ENCODE data around the gene CSMD2.

Gene CSMD2

GRCh38 chr1:33993301-33993700 lies 171.7 kb downstream of the CSMD2 start:
- no peak for DNase-seq

GRCh38 chr1:33990281-33990680 lies 174.7 kb downstream of the CSMD2 start:
- no peak for DNase-seq

DNA sequence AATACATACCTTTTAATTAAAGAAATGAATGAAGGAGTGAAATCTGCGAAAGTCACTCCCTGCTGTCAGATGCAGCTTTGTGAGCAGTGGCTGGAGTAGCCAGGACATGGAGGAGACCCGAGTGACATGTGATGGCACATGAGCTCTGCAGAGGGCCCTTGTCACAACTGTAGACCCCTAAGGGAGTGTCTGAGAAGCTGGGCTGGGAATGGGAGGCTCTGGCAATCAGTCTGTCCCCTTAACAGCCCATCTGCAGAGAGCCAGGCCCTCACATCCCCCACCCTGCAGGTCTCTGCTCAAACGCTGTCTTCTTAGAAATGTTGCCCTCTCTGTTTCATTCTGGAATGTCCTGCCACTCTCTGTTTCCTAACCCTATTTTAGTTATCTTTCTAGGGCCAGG lies 176.9 kb downstream of the CSMD2 start:
- no peak for DNase-seq

GRCh38 chr1:33986390-33987095 lies 178.5 kb downstream of the CSMD2 start:
- DNase-seq: no peak

DNA sequence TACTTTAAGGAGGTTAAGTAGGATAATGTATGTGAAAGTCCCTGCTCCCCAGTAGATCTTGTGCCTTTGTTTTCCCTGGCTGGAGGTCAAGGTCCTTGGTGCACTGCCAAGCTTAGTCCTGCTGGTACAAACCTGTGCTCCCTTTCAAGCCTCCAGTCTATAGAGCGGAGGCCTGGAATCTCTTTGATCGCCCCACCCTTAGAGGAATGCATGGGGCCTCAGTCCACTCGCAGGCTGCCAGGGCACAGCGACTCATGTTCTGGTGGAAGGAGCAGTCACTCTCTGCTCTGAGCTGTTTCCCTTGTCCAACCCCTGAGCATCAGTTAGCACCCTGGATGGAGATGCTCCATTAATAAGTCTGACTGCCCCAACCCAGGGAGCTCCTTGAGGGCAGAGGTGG lies 179.4 kb downstream of the CSMD2 start:
- no peak for DNase-seq

GRCh38 chr1:33984906-33985565 lies 180.0 kb downstream of the CSMD2 start:
- DNase-seq: no peak

- no peak for DNase-seq
Observed at GRCh38 chr1:33982419-33982818, 182.6 kb downstream of the CSMD2 start.

- DNase-seq: no peak
Observed at GRCh38 chr1:33979341-33979740, 185.7 kb downstream of the CSMD2 start.

DNA sequence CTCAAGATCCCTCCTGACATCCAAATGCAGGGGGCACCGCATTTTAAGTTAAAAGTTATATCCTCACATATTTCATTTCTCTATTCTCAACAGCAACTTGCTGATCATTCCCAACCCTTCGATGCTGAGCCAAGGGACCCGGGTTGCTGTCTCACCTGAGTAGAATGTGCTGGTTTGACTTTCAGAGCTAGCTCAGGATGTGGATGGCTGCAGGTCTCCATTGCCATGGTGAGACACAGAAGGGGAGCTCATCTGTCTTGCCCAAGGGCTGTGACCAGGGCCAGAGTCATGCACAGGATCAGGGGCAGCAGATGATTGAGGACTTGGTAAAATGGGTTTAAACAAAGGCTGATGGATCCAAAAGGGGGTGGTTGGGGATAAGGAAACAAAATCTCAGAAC lies 189.1 kb downstream of the CSMD2 start:
- DNase-seq: no peak

GRCh38 chr1:33973799-33974545 lies 191.1 kb downstream of the CSMD2 start:
- DNase-seq: no peak

GRCh38 chr1:33972676-33973395 lies 192.2 kb downstream of the CSMD2 start:
- no peak for DNase-seq

DNA sequence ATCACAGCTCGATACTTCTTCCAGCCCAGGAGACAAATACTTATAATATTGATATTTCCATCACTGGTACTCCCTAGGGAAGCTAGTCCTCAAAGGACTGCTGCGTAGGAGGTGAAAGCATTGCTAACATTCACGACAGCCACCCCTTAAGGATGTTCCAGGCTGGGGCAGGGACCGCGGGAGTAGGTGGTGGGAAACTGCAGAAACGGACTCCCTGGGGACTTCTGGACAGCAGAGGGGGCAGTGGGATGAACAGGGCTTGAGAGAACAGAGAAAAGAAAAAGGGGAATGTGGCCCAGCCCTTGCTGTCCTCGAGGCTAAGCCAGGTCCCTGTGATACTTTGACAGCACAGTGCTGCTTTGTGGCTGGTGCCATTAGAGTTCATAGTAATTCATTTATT lies 193.1 kb downstream of the CSMD2 start:
- no peak for DNase-seq

DNA sequence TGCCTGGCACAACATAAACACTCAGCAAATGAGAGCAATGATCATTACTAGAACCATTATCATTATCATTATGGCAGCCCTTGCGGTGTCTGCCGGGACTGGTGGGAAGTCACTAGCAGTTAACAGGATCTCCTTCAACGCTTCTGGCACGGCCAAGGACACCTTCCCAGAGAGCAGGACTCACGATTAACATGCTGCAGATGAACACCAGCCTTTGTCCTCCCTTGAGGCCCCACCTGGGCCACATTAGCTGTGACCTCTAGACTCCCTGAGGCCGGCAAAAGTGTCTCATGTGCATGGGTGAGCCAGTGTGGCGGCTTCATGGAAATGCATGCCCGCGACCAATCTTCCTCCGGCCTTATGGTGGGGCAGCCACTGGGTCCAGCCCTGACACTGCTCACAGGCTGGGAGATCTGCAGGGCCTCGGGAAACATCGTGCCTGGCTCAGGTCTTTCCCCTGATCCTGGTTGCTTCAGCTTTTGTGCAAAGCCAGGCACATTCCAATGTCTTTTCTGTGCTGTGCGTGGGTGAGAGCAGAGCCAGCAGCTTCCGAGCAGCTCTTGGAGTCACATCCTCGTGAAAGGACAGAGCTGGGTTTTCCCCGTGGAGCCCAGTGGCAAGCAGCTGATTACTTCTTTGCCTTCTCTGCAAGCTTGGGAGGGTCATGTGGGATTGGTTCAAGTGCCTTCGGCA lies 193.9 kb downstream of the CSMD2 start:
- DNase-seq: no peak

GRCh38 chr1:33970148-33970825 lies 194.7 kb downstream of the CSMD2 start:
- DNase-seq: no peak

DNA sequence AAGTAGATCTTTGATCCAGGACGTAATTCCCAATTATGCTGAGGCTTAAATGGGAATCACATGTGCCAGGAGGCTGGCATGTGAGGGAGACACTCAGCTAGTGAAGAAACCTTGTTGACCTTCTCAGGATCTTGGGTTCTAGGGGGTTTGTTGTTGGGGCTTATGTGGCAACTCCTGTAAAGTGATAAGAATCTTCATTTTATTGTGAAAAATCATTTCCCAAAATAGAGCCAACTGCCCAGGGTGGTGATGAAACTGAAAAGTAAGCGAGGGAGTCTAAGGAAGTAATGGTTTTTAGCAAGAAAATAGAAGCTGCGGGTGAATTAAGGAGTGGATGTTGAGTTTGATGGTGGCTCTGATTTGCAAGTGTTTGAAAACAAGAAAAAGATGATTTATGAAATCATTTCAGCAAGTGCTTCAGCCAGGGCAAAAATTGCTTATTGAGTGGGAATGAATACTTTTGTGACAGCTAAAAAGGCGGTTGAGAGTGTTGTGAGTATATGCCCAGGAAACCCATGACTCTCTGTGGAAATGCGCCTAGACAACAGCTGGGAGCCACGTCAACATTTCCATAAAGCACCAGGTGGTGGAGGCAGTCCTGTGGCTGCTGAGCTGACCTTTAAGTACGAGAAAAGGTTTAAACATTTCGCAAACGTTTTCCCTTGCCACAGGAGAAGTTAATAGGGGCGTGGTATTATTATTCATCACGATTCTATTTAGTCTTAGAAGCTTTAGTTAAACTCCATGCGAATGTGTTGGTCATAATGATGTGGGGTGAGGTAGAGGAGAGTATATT lies 198.5 kb downstream of the CSMD2 start:
- DNase-seq: no peak

DNA sequence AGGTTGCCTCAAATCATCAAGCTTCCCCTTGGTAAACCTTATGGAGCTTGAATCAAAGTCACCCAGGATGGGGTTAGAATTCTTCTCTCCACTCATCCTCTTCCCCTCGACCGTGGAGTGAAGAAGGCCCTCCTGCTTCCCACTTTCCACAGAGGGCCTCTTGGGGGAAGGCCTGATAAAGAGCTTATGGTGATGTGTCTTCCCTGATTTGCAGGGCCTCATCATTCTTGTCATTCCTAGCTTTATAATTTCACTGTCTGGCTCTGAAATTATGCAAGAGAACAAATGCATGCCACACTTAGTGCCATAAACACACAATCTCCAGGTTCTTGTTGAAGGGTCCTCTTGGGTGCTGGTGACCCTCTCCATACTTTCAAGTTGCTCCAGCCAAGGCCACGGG lies 199.9 kb downstream of the CSMD2 start:
- DNase-seq: no peak

GRCh38 chr1:33962061-33962460 lies 203.0 kb downstream of the CSMD2 start:
- DNase-seq: no peak

- DNase-seq: no peak
Observed at GRCh38 chr1:33960188-33960895, 204.7 kb downstream of the CSMD2 start.

- DNase-seq: no peak
Observed at GRCh38 chr1:33957854-33958253, 207.2 kb downstream of the CSMD2 start.

- DNase-seq: no peak
Observed at GRCh38 chr1:33955096-33955495, 209.9 kb downstream of the CSMD2 start.

DNA sequence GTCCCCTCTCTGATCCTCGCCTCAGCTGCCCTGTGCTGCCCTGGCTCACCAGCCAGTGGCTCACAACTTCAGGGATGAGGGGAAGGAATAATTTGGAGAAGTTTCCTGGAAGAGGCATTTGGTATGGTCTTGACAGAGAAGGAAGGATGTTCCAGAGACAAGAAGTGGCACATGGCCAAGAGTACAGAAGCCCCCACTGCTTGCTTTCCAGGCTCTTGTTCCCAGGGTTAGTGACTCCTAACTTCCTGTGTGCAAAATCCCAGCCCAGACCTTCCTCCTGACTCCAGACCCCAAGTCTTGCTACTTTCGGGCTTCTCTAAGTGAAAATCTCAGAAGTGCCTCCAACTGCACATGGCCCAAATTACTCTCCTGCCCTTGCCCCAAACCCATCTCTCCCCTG lies 215.5 kb downstream of the CSMD2 start:
- no peak for DNase-seq

Data from activated T-cell treated with anti-CD3 and anti-CD28 coated beads, Interleukin-2, amount 50 U/mL, for 1 hour (primary cell).